GM12878 (cell line): ENCODE measurements around the gene NECTIN1.

Experiments
- FOS ChIP-seq: IDR thresholded peaks from 3 replicates; pipeline ENCODE4 v1.6.1; 2011; ENCODE audit warnings: borderline replicate concordance; ENCODE audit not compliant: insufficient read length; ENCODE audit errors: extremely low read depth
- MAX ChIP-seq: IDR thresholded peaks from 2 replicates; pipeline ENCODE4 v1.6.1; 2012; ENCODE audit warnings: low read depth, low read length, improper control_type of control experiment
- POLR2AphosphoS5 ChIP-seq: IDR thresholded peaks from 2 replicates; pipeline ENCODE4 v1.6.1; 2011; ENCODE audit warnings: mild to moderate bottlenecking, low read length, inconsistent platforms
- RAD21 ChIP-seq: IDR thresholded peaks from 2 replicates; pipeline ENCODE4 v1.6.1; 2011; ENCODE audit warnings: mild to moderate bottlenecking, low read depth, low read length, moderate library complexity; ENCODE audit not compliant: insufficient read depth
- SMAD1 ChIP-seq: fragments of 450-650 bp; IDR thresholded peaks from 2 replicates; pipeline ENCODE4 v1.6.1; 2018; ENCODE audit warnings: mild to moderate bottlenecking, low read depth; ENCODE audit not compliant: partially characterized antibody
- SRF ChIP-seq, 2 experiments: IDR thresholded peaks; 2 replicates each; pipeline ENCODE4 v1.6.1; 2011; ENCODE audit warnings: low read depth in 2 of 2, low read length in 2 of 2, mild to moderate bottlenecking in 1 of 2, moderate library complexity in 1 of 2
- YY1 ChIP-seq: IDR thresholded peaks from 2 replicates; pipeline ENCODE4 v1.6.1; 2011; ENCODE audit warnings: low read depth, mild to moderate bottlenecking, low read length
- ZNF622 ChIP-seq: fragments of 450-650 bp; IDR thresholded peaks from 2 replicates; pipeline ENCODE4 v1.6.1; 2017; ENCODE audit warnings: mild to moderate bottlenecking, inconsistent platforms
- TF ChIP-seq, protein P1 (sequence below), 3 experiments: IDR thresholded peaks in 2 of 3; conservative IDR thresholded peaks in 1 of 3; 2 replicates each; pipeline ENCODE4 v1.5.1; 2011; ENCODE audit warnings: low read depth in 3 of 3, low read length in 3 of 3, mild to moderate bottlenecking in 3 of 3, control low read depth in 2 of 3, moderate library complexity in 2 of 3, inconsistent platforms in 1 of 3, mixed read lengths in 1 of 3; ENCODE audit not compliant: control insufficient read depth in 2 of 3, insufficient read depth in 1 of 3; ENCODE audit errors: extremely low read depth in 1 of 3

DNA sequence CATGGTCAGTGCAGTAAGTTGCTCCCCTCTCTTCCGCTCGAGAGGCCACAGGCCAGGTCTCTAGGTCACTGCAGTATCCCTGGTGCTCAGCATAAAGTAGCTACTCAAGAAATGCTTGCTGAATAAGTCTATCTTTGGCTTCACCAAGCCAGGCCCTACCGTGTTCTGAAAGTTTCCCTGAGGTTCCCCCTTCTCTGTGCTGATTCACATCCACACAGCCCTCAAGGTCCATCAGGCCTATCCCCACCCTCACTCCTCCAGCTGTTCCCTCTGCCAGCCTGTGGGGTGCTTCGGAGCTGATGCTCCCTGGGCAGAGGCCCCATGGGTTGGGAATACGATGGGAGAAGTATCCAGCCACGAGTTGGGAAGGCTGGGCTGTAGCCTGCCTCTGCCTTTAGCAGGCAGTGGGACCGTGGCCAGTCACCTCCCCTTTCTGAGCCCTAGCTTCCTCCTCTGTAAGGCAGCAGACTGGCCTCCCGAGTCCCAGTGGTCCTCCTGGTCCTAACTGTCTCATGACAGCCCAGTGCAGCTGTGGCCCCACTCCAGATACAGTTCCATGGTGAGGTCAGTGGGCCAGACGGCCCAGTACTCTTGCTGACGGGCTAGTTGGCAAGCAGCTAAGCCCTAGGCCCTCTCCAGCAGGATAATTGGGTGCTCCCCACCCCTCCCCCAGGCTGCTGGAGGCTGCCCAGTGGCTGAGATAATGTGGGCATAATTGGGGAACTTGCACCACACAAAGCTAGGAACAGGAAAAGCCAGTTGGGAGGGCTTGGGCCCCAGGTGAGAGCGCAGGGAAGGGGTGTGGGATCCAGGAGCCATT lies 48.2 kb downstream of the NECTIN1 start:
- TF ChIP-seq YY1 = no peak
- TF ChIP-seq FOS = no peak
- no peak for TF ChIP-seq SMAD1
- TF ChIP-seq SRF (IDR thresholded peaks at IDR 0.05; ENCODE audit: low read depth in 2 of 2, low read length in 2 of 2) = no peak
- TF ChIP-seq POLR2AphosphoS5 = no peak
- TF ChIP-seq, protein P1, sequence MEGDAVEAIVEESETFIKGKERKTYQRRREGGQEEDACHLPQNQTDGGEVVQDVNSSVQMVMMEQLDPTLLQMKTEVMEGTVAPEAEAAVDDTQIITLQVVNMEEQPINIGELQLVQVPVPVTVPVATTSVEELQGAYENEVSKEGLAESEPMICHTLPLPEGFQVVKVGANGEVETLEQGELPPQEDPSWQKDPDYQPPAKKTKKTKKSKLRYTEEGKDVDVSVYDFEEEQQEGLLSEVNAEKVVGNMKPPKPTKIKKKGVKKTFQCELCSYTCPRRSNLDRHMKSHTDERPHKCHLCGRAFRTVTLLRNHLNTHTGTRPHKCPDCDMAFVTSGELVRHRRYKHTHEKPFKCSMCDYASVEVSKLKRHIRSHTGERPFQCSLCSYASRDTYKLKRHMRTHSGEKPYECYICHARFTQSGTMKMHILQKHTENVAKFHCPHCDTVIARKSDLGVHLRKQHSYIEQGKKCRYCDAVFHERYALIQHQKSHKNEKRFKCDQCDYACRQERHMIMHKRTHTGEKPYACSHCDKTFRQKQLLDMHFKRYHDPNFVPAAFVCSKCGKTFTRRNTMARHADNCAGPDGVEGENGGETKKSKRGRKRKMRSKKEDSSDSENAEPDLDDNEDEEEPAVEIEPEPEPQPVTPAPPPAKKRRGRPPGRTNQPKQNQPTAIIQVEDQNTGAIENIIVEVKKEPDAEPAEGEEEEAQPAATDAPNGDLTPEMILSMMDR (IDR thresholded peaks at IDR 0.05 in 2 of 3, conservative IDR thresholded peaks at IDR 0.05 in 1 of 3; ENCODE audit: control insufficient read depth in 2 of 3, extremely low read depth in 1 of 3, insufficient read depth in 1 of 3, low read depth in 3 of 3, low read length in 3 of 3) = no peak
- TF ChIP-seq RAD21 = no peak
- TF ChIP-seq MAX = no peak
- TF ChIP-seq ZNF622 = no peak
